ENCODE data around the gene VPS26C. TPM values are rescaled to one million over a fixed set of nuclear protein-coding genes. Genes with fewer than 3 reads are reported as not detected.

Gene VPS26C
- total and polyA plus RNA-seq, 2 of the 13 experiments (the other 11 are each of a cell fraction or from before 2014, with no cell fraction given), result 30.3 to 39.7 TPM

DNA sequence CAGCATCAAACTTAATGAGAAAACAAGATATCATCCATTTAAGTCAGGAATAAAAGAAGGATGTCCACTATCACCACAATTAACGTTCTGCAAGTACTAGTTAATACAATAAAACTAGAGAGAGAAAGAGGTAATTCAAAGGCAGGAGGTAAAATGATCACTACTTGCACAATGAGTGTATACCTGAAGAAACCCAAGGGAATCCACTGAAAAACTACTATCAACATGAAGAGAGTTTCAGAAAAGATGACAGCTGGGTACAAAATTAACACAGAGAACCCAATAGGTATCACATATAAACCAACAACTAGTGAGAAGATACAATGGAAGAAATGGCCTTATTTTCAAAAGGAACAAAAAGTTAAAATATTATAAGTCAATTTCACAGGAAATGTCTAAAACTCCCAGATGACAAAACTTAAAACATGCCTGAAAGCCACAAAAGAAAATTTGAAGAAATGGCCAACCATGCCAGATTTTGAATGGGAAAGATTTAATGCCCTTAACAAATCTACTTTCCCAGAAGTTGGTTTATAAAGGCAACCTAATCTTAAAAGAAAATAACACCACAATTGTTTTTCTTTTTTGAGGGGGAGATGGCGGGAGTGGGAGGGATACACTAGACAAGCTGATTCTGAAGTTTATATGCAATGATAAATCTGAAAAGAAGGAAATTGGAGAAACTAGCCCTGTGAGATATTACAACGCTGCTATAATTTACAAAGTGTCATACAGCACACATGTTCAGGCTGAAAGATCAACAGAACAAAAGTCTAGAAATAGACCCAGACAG is 17.8 kb downstream of the VPS26C start:
- H2AFZ ChIP-seq (ENCODE audit: low read length), result no peak overlapping the region
- H3K9ac ChIP-seq (ENCODE audit: insufficient read depth, low read depth, low read length), result no peak overlapping the region
- no peak for DNase-seq (ENCODE audit: low spot score)
- no peaks in the 10 kb centered on the region for H3K27me3 ChIP-seq (ENCODE audit: control insufficient read depth in 1 of 2, insufficient read depth in 2 of 2, low read length in 2 of 2)
- no peak for FAIRE-seq
- in situ Hi-C loops (cut with HindIII; ENCODE audit: extremely low pct_ligation_motif_present, low pct_unique_long_range_greater_than_20kb), result no loop called here
- H3K9me3 ChIP-seq (ENCODE audit: low read length), result no peaks in the 10 kb centered on the region
- 0 out of 2 replicates have a peak, but pooled peaks cover 5% of the 10 kb centered on the region for H3K4me1 ChIP-seq (ENCODE audit: insufficient read depth, low read length)
- 93% methylated on average over 3 of the region's 3 CpGs for WGBS (ENCODE audit: low lambda C conversion rate)
- peaks cover 78% of the 10 kb centered on the region for H3K79me2 ChIP-seq (ENCODE audit: insufficient read depth, low read length)
- POLR2A ChIA-PET, result no interaction called here
- intact Hi-C loops (cut with micrococcal nuclease; ENCODE audit: unreplicated experiment), result no loop called here
- no peak overlapping the region for H3K27ac ChIP-seq (ENCODE audit: extremely low read length, insufficient read depth, low read length)
- BruUV-seq (replicated peaks), result no TSS peak
- no peak for ATAC-seq
- H3K4me3 ChIP-seq (replicated peaks in 1 of 3; ENCODE audit: insufficient read depth in 1 of 3, low read depth in 2 of 3, low read length in 3 of 3), result no peak overlapping the region
- TF ChIP-seq, protein P1, sequence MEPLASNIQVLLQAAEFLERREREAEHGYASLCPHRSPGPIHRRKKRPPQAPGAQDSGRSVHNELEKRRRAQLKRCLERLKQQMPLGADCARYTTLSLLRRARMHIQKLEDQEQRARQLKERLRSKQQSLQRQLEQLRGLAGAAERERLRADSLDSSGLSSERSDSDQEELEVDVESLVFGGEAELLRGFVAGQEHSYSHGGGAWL (CRISPR knock-in tag; IDR thresholded peaks at IDR 0.05), result no peak
- TF ChIP-seq, protein P2, sequence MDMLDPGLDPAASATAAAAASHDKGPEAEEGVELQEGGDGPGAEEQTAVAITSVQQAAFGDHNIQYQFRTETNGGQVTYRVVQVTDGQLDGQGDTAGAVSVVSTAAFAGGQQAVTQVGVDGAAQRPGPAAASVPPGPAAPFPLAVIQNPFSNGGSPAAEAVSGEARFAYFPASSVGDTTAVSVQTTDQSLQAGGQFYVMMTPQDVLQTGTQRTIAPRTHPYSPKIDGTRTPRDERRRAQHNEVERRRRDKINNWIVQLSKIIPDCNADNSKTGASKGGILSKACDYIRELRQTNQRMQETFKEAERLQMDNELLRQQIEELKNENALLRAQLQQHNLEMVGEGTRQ (IDR thresholded peaks at IDR 0.05; ENCODE audit: low read depth, low read length), result no peak
- TF ChIP-seq, protein P2 (CRISPR knock-in tag; IDR thresholded peaks at IDR 0.05; ENCODE audit: borderline replicate concordance), result no peak
- TF ChIP-seq HNF4A (CRISPR knock-in tag; IDR thresholded peaks at IDR 0.05), result no peak
- TF ChIP-seq BRD4 (CRISPR knock-in tag; IDR thresholded peaks at IDR 0.05), result no peak
- no peak overlapping the region for H3K4me2 ChIP-seq (ENCODE audit: low read depth, low read length)
- CTCF ChIA-PET (ENCODE audit: low intra/inter-chr PET ratio, low total read pairs), result no interaction called here
- no peaks in the 10 kb centered on the region for H3K36me3 ChIP-seq (replicated peaks in 1 of 2; ENCODE audit: control insufficient read depth in 1 of 2, insufficient read depth in 2 of 2, low read length in 2 of 2)
- H4K20me1 ChIP-seq (ENCODE audit: insufficient read depth, low read length), result no peaks in the 10 kb centered on the region

Measured in HepG2 (cell line).